ENCODE measurements around the gene AAGAB.
A peak's percentile ranks its signal among the peaks of the same experiment; 100 is the strongest.
"Not testable (repeated sequence)": the region's sequence is repeated elsewhere in the genome, so short reads cannot be mapped to it uniquely, and the experiment has no call there.

The AAGAB gene

DNA sequence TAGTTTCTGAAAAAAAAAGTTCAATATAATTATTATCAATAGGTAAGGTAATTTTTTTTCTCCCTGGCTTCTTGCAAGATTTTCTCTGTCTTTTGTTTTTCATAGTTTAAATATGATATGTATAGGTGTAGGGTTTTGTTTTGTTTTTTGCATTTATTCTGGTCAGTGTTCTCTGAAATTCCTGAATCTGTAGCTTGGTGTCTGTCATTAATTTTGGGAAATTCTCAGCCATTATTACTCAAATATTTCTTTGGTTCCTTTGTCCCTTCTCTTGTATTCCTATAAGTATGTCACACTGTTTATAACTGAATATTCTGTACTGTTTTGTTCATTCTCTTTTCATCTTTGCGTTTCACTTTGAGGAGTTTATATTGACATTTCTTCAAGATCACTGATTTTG, 22.2 kb upstream of the AAGAB start:
- Histone ChIP-seq H3K27me3 (ENCODE audit: control insufficient read depth in 1 of 2, insufficient read depth in 2 of 2, low read length in 2 of 2) (no peaks in the 10 kb centered on the region), H3K4me1 (ENCODE audit: insufficient read depth, low read length) (no peaks in the 10 kb centered on the region), H3K36me3 (ENCODE audit: insufficient read depth, low read length) (no peaks in the 10 kb centered on the region), H3K27ac (ENCODE audit: low read depth, low read length) (no peak overlapping the region), H3K9ac (ENCODE audit: low read length) (no peak overlapping the region), H3K4me3 (ENCODE audit: low read depth in 1 of 2, low read length in 2 of 2) (no peak overlapping the region), H3K9me3 (ENCODE audit: low read length) (no peaks in the 10 kb centered on the region)

DNA sequence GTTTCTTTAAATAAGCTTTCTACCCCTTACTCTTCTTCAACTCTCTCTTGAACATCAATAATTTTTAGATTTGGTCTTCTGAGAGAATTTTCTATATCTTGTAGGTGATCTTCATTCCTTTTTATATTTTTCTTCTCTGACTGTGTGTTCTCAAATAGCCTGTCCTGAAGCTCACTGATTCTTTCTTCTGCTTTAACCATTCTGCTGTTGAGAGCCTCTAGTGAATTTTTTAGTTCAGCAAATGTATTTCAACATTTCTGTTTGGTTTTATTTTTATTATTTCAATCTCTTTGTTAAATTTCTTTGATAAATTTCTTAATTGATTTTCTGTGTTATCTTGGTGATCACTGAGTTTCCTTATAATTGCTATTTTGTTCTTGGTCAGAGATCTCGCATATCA, 19.8 kb upstream of the AAGAB start:
- no peak overlapping the region for H3K9ac ChIP-seq (ENCODE audit: low read length)

DNA sequence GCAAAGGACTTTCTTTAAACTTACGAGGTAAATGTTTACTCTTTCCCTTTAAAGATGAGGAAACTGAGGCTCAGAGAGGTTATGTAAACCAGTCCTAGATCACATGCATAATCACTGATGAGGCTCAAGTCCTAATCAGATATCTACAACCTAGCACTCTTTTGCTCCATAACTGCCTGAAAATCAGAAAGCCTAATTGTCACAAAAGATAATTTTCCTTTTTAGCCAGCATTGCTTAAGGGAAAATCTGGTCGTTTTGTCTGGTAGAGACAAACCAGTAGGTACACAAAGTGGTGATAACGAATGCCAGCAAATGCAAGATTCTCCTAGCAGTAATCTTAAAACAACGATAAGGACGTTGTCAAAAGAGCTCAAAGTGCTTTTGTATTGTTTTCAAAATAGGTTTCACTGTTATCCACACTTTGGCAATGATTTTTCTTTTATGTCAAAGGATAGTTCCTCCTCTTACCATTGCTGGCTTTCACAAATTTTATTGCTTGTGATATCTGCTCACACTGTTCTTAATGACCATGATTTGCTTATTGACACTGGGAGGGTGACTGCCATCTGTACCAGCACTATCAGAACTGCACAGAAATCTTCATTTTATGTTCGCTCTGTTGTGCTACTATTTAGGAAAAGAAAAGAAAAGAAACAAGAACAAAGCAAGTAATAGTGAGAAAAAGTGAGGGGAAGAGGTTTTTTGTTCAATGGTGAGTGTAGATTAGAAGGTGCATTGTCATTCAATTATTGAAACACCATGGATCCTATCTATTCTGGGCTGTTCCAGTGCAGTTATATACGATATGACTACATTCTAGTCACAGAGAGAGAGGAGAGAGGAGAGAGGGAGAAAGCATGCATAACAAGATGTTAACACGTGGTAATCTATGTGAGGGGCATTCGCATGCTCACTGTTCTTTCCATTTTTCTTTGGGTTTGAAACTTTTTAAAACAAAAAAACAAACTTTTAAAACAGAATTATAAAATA, 13.8 kb upstream of the AAGAB start:
- no peak overlapping the region for H3K4me3 ChIP-seq (ENCODE audit: low read depth in 1 of 2, low read length in 2 of 2)
- no peak overlapping the region for H3K27ac ChIP-seq (ENCODE audit: low read depth, low read length)
- H3K9me3 ChIP-seq (ENCODE audit: low read length), result no peaks in the 10 kb centered on the region
- no peaks in the 10 kb centered on the region for H3K4me1 ChIP-seq (ENCODE audit: insufficient read depth, low read length)
- H3K27me3 ChIP-seq (ENCODE audit: control insufficient read depth in 1 of 2, insufficient read depth in 2 of 2, low read length in 2 of 2), result no peaks in the 10 kb centered on the region
- no peaks in the 10 kb centered on the region for H3K36me3 ChIP-seq (ENCODE audit: insufficient read depth, low read length)
- H3K9ac ChIP-seq (ENCODE audit: low read length), result no peak overlapping the region

More for the DNA sequence above, 19.8 kb upstream of the AAGAB start:
- Histone ChIP-seq H3K4me1 (ENCODE audit: insufficient read depth, low read length) (no peaks in the 10 kb centered on the region), H3K4me3 (ENCODE audit: low read depth in 1 of 2, low read length in 2 of 2) (no peak overlapping the region), H3K9me3 (ENCODE audit: low read length) (no peaks in the 10 kb centered on the region), H3K27ac (ENCODE audit: low read depth, low read length) (no peak overlapping the region), H3K36me3 (ENCODE audit: insufficient read depth, low read length) (no peaks in the 10 kb centered on the region), H3K27me3 (ENCODE audit: control insufficient read depth in 1 of 2, insufficient read depth in 2 of 2, low read length in 2 of 2) (no peaks in the 10 kb centered on the region)

DNA sequence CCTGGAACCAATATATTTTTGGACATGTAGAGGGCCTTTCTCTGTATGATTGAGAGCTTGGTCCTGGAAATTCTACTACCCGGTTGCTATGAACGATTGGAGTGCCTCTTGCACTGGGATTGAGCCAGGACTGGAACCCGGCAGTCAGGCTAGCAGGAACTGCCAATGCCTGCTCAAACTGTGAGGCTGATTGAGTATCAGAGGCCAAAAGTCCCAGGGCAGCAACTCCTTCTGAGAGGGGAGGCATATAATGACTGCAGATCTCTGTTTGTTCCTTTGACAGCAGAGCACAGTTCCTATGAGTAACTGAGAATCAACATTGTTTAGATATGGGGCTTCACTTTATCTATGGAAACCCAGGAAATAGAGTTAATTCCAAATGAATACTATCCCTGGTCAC, 13.0 kb upstream of the AAGAB start:
- Histone ChIP-seq H3K4me1 (ENCODE audit: insufficient read depth, low read length) (no peaks in the 10 kb centered on the region), H3K36me3 (ENCODE audit: insufficient read depth, low read length) (no peaks in the 10 kb centered on the region), H3K9ac (ENCODE audit: low read length) (no peak overlapping the region), H3K9me3 (ENCODE audit: low read length) (no peaks in the 10 kb centered on the region), H3K27ac (ENCODE audit: low read depth, low read length) (no peak overlapping the region), H3K4me3 (ENCODE audit: low read depth in 1 of 2, low read length in 2 of 2) (no peak overlapping the region), H3K27me3 (ENCODE audit: control insufficient read depth in 1 of 2, insufficient read depth in 2 of 2, low read length in 2 of 2) (no peaks in the 10 kb centered on the region)

DNA sequence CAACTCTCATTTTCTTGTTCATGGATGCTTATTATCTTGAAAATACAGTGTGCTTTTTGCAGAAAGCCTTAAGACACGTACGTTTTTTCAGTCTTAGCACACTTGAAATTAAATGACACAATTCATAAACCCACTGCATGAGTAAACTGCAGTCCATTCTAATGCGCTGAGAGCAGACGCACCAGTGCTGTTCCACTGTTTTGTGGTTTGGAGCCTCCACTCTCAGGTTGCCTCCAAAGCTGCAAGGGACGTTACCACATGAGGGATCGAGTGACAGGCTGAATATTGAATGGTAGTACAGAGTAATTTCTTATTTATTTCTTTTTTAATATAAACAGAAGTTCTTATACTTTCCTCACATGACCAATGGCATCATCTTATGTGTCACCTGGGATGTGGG, 12.4 kb upstream of the AAGAB start:
- Histone ChIP-seq H3K9me3 (ENCODE audit: low read length) (no peaks in the 10 kb centered on the region), H3K4me3 (ENCODE audit: low read depth in 1 of 2, low read length in 2 of 2) (no peak overlapping the region), H3K4me1 (ENCODE audit: insufficient read depth, low read length) (no peaks in the 10 kb centered on the region), H3K27me3 (ENCODE audit: control insufficient read depth in 1 of 2, insufficient read depth in 2 of 2, low read length in 2 of 2) (no peaks in the 10 kb centered on the region), H3K36me3 (ENCODE audit: insufficient read depth, low read length) (no peaks in the 10 kb centered on the region), H3K27ac (ENCODE audit: low read depth, low read length) (no peak overlapping the region), H3K9ac (ENCODE audit: low read length) (no peak overlapping the region)

DNA sequence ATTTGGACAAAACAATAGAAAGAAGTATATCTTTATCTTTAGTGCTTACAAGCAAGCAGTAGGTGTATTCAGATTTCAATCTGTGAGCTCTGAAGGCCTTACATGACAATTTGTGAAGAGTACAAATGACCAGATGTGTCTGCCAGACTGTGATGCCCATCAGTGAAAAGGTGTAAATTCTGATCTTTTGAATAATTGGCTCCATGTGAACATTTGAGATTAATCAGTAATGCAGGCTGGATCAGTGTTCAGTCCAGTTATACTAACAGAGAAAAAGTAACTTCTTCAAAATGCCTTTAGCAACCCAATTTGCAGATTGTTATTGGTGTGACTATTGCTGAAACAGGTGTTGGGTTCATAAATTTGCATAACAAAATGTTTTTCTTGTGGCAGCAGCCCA, 5.3 kb upstream of the AAGAB start:
- Histone ChIP-seq H3K4me1 (ENCODE audit: insufficient read depth, low read length) (peaks cover 5% of the 10 kb centered on the region), H3K4me3 (ENCODE audit: low read depth in 1 of 2, low read length in 2 of 2) (no peak overlapping the region), H3K27me3 (ENCODE audit: control insufficient read depth in 1 of 2, insufficient read depth in 2 of 2, low read length in 2 of 2) (no peaks in the 10 kb centered on the region), H3K9me3 (ENCODE audit: low read length) (no peaks in the 10 kb centered on the region), H3K9ac (ENCODE audit: low read length) (no peak overlapping the region), H3K27ac (ENCODE audit: low read depth, low read length) (no peak overlapping the region), H3K36me3 (ENCODE audit: insufficient read depth, low read length) (no peaks in the 10 kb centered on the region)

DNA sequence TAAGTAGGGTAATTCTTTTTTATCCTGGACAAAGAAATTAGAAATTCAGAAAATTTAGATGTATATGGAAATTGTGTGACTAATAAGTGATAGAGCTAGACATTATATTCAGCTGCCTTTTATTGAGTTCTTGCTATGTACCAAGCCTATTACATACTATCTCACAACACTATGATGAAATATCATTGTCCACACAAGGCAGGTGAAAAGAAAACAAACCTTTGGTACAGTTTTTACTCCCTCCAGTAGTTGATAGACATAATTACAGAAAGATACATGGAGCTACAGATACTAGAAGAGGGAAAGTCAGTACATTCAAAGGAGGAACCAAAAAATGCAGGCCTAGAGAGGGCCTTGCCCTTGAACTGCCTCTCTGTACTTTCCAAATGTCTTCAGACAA, 4.9 kb upstream of the AAGAB start:
- Histone ChIP-seq H3K9me3 (ENCODE audit: low read length) (no peaks in the 10 kb centered on the region), H3K4me3 (ENCODE audit: low read depth in 1 of 2, low read length in 2 of 2) (no peak overlapping the region), H3K9ac (ENCODE audit: low read length) (no peak overlapping the region), H3K27me3 (ENCODE audit: control insufficient read depth in 1 of 2, insufficient read depth in 2 of 2, low read length in 2 of 2) (no peaks in the 10 kb centered on the region), H3K4me1 (ENCODE audit: insufficient read depth, low read length) (peaks cover 5% of the 10 kb centered on the region), H3K27ac (ENCODE audit: low read depth, low read length) (no peak overlapping the region), H3K36me3 (ENCODE audit: insufficient read depth, low read length) (no peaks in the 10 kb centered on the region)

DNA sequence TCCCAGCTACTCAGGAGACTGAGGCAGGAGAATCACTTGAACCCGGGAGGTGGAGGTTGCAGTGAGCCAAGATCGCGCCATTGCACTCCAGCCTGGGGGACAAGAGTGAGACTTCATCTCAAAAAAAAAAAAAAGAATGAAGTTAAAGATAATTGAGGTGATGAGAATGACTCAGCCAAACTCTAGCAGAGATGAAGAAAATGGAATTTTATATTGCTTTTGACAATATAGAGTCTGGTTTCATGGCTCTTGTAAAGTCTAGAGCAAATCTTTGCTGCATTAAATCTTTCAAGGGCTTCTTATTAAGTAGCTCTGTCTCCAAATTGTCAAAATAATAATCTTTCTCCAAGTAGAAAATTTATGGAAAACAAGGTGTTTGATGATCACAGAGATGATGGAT, 4.0 kb upstream of the AAGAB start:
- not testable (repeated sequence) for H3K27ac ChIP-seq (ENCODE audit: low read depth, low read length); H3K9me3 ChIP-seq (ENCODE audit: low read length); H3K36me3 ChIP-seq (ENCODE audit: insufficient read depth, low read length); H3K9ac ChIP-seq (ENCODE audit: low read length); H3K27me3 ChIP-seq (ENCODE audit: control insufficient read depth in 1 of 2, insufficient read depth in 2 of 2, low read length in 2 of 2); H3K4me3 ChIP-seq (ENCODE audit: low read depth in 1 of 2, low read length in 2 of 2)
- peaks cover 11% of the 10 kb centered on the region for H3K4me1 ChIP-seq (ENCODE audit: insufficient read depth, low read length)

DNA sequence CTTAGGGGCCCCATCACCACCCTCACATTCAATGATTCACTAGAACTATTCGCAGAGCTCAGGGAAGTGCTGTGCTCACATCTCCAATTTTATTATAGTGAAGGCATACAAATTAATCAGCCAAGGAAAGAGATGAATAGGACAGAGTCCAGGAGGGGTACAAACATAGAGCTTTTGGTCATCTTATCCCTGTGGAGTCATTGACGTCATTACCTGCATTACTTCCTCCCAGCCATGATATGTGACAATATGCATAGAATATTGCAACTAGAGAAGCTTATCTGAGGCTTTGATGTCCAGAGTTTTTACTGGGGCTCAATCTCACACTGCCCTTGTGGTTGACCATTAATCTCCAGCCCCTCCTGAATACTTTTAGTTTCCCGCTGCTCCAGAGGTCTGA, 1.6 kb upstream of the AAGAB start:
- H3K27me3 ChIP-seq (ENCODE audit: control insufficient read depth in 1 of 2, insufficient read depth in 2 of 2, low read length in 2 of 2), result no peaks in the 10 kb centered on the region
- H3K4me1 ChIP-seq (ENCODE audit: insufficient read depth, low read length), result peaks cover 22% of the 10 kb centered on the region
- H3K4me3 ChIP-seq (ENCODE audit: low read depth in 1 of 2, low read length in 2 of 2), result no peak overlapping the region
- no peaks in the 10 kb centered on the region for H3K36me3 ChIP-seq (ENCODE audit: insufficient read depth, low read length)
- H3K27ac ChIP-seq (ENCODE audit: low read depth, low read length), result no peak overlapping the region
- H3K9me3 ChIP-seq (ENCODE audit: low read length), result no peaks in the 10 kb centered on the region
- no peak overlapping the region for H3K9ac ChIP-seq (ENCODE audit: low read length)

DNA sequence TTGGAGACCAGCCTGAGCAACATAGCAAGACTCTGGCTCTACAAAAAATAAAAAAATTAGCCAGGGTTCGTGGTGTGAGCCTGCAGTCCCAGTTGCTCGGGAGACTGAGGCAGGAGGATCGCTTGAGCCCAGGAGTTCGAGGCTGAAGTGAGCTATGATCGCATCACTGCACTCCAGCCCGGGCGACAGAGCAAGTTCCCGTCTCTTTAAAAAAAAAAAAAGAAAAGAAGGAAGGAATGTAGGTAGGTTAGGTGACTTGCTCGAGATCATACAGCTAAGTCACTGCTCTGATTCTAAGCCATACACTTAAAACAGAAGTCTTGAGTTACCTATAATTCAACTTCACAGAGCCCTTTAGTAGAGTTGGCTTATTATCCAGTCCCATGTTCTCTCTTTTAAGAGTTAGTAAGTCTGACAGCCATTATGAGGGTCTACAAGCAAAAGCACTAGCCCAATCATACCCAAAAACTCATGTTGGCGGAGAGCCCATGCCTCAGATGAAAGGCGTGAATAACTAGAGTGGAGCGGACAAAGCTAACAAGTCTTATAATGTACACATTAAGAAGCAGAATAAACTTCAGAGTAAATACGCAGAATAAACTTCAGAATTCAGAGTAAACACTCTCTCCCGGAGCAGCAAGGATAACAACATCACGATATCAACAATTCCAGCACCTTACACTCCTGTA, 768 bp downstream of the AAGAB start:
- Histone ChIP-seq H3K36me3 (ENCODE audit: insufficient read depth, low read length) (no peaks in the 10 kb centered on the region), H3K4me3 (ENCODE audit: low read depth in 1 of 2, low read length in 2 of 2) (peak overlapping the region; percentile 43 to 92), H3K9ac (ENCODE audit: low read length) (peak overlapping the region; percentile 91), H3K27me3 (ENCODE audit: control insufficient read depth in 1 of 2, insufficient read depth in 2 of 2, low read length in 2 of 2) (no peaks in the 10 kb centered on the region), H3K4me1 (ENCODE audit: insufficient read depth, low read length) (peaks cover 22% of the 10 kb centered on the region), H3K27ac (ENCODE audit: low read depth, low read length) (peak overlapping the region; percentile 55), H3K9me3 (ENCODE audit: low read length) (no peaks in the 10 kb centered on the region)

DNA sequence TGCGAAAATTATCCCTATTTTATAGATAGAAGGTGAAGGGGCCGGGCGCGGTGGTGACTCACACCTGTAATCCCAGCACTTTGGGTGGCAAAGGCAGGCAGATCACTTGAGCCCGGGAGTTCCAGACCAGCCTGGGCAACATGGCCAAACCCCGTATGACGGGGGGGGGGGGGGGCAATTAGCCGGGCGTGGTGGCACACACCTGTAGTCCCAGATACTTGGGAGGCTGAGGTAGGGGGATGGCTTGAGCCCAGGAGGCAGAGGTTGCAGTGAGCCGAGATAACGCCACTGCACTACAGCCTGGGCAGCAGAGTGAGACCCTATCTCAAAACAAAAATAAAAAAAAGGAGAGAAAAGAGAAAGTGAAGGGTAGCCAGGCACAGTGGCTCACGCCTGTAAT, 1.4 kb downstream of the AAGAB start:
- Histone ChIP-seq H3K27me3 (ENCODE audit: control insufficient read depth in 1 of 2, insufficient read depth in 2 of 2, low read length in 2 of 2) (no peaks in the 10 kb centered on the region), H3K36me3 (ENCODE audit: insufficient read depth, low read length) (no peaks in the 10 kb centered on the region), H3K9ac (ENCODE audit: low read length) (no peak overlapping the region), H3K4me1 (ENCODE audit: insufficient read depth, low read length) (peaks cover 22% of the 10 kb centered on the region), H3K9me3 (ENCODE audit: low read length) (no peaks in the 10 kb centered on the region), H3K27ac (ENCODE audit: low read depth, low read length) (no peak overlapping the region), H3K4me3 (ENCODE audit: low read depth in 1 of 2, low read length in 2 of 2) (peak overlapping the region in 1 of 2 donors; percentile 92)
